ENCODE results near the gene RAB15.
"Not testable (repeated sequence)": the region's sequence is repeated elsewhere in the genome, so short reads cannot be mapped to it uniquely, and the experiment has no call there.

RAB15 gene

DNA sequence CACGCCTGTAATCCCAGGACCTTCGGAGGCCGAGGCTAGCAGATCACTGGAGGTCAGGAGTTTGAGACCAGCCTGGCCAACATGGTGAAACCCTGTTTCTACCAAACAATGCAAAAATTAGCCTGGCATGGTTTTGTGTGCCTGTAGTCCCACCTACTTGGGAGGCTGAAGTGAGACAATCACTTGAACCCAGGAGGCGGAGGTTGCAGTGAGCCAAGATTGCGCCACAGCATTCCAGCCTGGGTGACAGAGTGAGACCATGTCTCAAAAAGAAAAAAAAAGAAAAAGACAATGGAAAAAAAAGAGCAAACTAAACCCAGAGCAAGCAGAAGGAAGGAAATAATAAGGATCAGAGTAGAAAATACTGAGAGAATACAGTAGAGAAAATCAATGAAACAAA, 52.5 kb downstream of the RAB15 start:
- no peak for DNase-seq (ENCODE audit: low read depth)
- no peak overlapping the region for H3K4me3 ChIP-seq (ENCODE audit: low read depth, low read length)
- in situ Hi-C loops (cut with HindIII; ENCODE audit: low sequenced_read_pairs): loop anchor here (5.0 kb wide), 1 partner anchor 68 kb away; the partner anchor contains the start of gene FNTB
- TF ChIP-seq, protein P1, sequence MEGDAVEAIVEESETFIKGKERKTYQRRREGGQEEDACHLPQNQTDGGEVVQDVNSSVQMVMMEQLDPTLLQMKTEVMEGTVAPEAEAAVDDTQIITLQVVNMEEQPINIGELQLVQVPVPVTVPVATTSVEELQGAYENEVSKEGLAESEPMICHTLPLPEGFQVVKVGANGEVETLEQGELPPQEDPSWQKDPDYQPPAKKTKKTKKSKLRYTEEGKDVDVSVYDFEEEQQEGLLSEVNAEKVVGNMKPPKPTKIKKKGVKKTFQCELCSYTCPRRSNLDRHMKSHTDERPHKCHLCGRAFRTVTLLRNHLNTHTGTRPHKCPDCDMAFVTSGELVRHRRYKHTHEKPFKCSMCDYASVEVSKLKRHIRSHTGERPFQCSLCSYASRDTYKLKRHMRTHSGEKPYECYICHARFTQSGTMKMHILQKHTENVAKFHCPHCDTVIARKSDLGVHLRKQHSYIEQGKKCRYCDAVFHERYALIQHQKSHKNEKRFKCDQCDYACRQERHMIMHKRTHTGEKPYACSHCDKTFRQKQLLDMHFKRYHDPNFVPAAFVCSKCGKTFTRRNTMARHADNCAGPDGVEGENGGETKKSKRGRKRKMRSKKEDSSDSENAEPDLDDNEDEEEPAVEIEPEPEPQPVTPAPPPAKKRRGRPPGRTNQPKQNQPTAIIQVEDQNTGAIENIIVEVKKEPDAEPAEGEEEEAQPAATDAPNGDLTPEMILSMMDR (IDR thresholded peaks at IDR 0.05; ENCODE audit: low read depth, low read length, missing control alignments): no peak

DNA sequence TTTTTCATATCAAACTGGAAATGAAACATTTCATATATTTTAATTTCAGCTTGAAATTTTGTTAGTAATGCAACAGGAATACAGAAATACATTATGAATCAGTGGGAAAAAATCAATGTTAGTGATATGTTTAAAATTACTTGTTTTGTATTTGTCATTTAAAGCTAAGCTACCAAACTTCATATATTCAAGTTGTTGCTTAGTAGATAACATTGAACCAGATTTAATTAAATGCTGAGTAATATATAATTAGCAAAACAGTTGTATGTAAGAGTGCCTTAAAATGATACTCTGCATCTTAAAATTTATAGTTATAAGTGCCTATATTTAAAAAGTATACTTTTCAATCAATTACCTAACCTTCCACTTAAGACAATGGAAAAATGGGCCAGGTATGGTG, 52.9 kb downstream of the RAB15 start:
- in situ Hi-C loops (cut with HindIII; ENCODE audit: low sequenced_read_pairs): no loop called here
- DNase-seq (ENCODE audit: low read depth): no peak
- TF ChIP-seq, protein P1 (IDR thresholded peaks at IDR 0.05; ENCODE audit: low read depth, low read length, missing control alignments): no peak
- no peak overlapping the region for H3K4me3 ChIP-seq (ENCODE audit: low read depth, low read length)

DNA sequence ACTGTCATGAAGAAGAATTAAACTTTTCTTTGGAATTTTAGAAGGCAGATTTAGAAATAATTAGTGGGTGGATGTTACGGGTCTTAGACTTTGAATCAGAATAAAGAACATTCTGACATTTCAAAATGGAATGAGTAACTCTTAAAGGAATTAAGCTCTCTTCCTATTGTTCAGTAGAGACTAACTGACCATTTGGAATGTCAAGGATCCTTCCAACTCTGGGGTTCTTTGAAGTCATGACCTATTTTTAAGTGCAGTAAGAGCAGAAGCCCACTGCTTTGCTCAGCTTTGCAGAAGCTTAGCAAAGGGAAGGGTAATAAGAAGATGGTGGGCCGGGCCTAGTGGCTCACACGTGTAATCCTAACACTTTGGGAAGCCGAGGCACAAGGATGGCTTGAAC, 53.9 kb downstream of the RAB15 start:
- H3K4me3 ChIP-seq (ENCODE audit: low read depth, low read length): no peak overlapping the region
- in situ Hi-C loops (cut with HindIII; ENCODE audit: low sequenced_read_pairs): no loop called here
- no peak for DNase-seq (ENCODE audit: low read depth)
- TF ChIP-seq, protein P1 (IDR thresholded peaks at IDR 0.05; ENCODE audit: low read depth, low read length, missing control alignments): no peak

DNA sequence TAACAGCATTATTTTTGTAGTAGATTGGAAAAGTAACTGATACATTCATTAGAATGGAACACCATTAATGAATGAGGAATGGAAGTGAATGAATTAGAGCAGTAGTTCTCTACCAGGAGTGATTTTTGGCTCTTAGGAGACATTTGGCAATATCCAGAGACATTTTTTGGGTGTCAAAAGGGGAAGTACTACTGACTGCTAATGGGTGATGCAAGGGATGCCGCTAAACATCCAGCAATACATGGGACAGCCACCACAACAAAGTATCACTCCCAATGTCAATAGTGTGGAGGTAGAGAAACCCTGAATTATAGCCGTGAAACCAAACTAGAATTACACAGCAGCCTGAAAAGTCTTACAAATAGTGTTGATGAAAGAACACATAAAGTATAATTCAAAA, 56.3 kb downstream of the RAB15 start:
- in situ Hi-C loops (cut with HindIII; ENCODE audit: low sequenced_read_pairs): no loop called here
- TF ChIP-seq, protein P1 (IDR thresholded peaks at IDR 0.05; ENCODE audit: low read depth, low read length, missing control alignments): no peak
- DNase-seq (ENCODE audit: low read depth): no peak
- no peak overlapping the region for H3K4me3 ChIP-seq (ENCODE audit: low read depth, low read length)

- TF ChIP-seq, protein P1 (IDR thresholded peaks at IDR 0.05; ENCODE audit: low read depth, low read length, missing control alignments): no peak
- peak overlapping the region; percentile 88 for H3K4me3 ChIP-seq (ENCODE audit: low read depth, low read length)
- in situ Hi-C loops (cut with HindIII; ENCODE audit: low sequenced_read_pairs): no loop called here
- DNase-seq (ENCODE audit: low read depth): no peak
These were observed 57.1 kb downstream of the RAB15 start for GRCh38 chr14:64915029-64915424.

DNA sequence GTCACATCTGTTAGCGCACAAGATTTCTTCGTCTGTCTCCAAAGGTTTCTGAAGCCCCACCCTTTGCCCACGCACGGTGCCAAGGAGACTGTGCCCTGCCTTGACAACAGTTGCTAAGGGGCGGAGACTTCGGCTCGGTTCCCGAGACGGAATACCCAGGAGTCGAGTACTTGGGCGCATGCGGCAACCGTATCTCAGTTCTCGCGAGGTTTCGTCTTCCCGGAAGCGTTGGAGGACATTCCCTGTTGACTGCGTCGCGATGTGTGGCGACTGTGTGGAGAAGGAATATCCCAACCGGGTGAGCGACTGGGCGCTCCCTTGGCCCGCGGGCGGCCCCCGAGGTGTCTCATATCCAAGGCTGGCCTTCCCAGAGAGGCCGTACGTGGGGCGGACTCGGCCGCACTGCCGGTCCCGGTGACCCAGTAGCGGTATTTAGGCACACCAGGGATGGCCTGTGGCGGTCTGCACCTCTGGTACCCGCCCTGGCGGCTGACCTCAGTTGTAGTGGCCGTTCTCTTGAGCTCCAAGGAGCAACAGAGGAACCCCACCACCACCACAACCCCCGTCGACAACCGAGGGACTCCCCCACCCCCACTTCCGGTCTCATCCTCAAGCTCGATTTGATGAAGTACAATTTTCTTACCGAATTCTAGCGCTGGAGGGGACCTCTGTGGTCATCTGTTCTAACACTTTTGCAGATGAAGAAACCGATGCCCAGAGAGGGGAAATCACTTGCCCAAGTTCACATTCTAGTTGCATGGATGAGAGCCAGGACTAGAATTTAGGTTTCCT, 57.7 kb downstream of the RAB15 start, which contains the start of gene CHURC1:
TSS of gene CHURC1 (plus strand) at position 219 of the 792 bp plus-strand sequence. CDS start at position 260, 41 bp downstream.
- TF ChIP-seq, protein P1 (IDR thresholded peaks at IDR 0.05; ENCODE audit: low read depth, low read length, missing control alignments): no peak
- H3K4me3 ChIP-seq (ENCODE audit: low read depth, low read length): peak within 1 kb of the TSS; percentile 88
- DNase-seq (ENCODE audit: low read depth): peak; percentile 93
- in situ Hi-C loops (cut with HindIII; ENCODE audit: low sequenced_read_pairs): no loop called here

DNA sequence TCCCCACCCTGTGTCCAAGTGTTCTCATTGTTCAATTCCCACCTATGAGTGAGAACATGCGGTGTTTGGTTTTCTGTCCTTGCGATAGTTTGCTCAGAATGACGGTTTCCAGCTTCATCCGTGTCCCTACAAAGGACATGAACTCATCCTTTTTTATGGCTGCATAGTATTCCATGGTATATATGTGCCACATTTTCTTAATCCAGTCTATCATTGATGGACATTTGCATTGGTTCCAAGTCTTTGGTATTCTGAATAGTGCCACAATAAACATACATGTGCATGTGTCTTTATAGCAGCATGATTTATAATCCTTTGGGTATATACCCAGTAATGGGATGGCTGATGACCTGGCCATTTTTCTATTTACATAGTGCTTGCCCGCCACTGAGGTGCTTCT, 58.7 kb downstream of the RAB15 start:
- DNase-seq (ENCODE audit: low read depth); in situ Hi-C loops (cut with HindIII; ENCODE audit: low sequenced_read_pairs); H3K4me3 ChIP-seq (ENCODE audit: low read depth, low read length): not testable (repeated sequence)
